ENCODE measurements around the gene PLEKHG1.

The PLEKHG1 gene

DNA sequence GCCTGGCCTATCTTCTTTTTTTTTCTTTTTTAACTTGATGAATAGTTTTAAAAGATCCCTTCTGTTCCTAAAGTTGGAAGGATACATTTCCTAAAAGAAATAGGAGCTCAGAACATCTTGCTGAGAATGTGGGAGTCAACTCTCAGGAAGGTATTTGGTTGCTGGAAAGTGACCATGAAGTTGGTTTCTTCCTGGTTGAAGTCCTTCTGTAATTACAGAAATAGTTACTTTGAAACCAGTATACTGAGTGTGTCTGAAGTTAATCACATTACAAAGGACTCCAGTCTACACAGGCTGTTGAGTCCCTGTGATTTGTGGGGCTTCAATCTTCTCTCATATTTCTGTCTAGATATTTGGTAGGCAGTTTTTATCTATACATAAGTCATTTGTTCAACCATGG lies 9.8 kb upstream of the PLEKHG1 start:
- DNase-seq (ENCODE audit: low spot score) = no peak

DNA sequence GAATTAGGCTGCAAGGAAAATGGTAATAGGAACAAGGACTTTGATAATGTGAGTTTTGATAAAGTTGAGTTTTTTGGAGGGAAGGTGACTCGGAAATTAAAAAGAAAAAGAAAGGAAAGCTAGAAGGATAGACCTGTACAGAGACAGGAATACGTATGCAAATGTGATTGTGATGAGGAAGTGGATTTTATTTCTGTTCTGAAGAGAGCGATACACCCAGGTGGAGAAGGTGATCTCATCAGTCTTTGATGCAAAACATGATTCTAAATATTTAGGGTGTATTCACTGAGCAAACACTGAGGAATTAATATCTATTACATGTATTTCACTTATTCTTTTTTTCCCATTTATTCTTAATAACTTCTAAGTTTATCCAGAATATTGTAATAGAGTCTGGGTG lies 9.2 kb upstream of the PLEKHG1 start:
- DNase-seq (ENCODE audit: low spot score) = peak; percentile 69

DNA sequence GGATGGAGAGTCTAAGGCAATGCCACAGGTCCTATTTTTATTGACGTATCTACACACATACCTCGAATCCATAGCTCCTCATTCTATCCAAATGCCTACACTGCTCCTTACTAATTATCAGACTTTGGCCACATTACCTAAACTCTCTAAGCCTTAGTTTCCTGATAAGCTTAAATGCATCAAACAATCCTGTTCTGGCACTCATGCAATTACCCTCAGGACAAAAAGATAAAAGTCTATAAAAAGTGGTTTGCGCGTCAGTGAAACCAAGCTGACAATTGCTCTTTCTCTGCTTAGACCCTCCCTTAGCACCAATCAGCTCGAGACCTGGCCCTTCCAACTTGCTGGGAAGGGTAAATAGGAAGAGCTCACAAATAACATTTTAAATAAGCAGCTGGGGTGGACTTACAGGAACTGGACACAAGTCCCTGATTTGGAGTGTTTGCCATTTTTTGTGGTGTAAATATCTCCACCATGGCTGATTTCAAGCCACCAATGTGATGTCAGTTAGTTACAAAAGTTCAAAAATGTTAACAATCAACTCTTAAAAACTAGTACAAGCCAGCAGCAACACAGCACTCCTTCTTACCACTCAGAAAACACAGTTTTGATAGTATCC lies 7.2 kb upstream of the PLEKHG1 start:
- DNase-seq (ENCODE audit: low spot score) = no peak

DNA sequence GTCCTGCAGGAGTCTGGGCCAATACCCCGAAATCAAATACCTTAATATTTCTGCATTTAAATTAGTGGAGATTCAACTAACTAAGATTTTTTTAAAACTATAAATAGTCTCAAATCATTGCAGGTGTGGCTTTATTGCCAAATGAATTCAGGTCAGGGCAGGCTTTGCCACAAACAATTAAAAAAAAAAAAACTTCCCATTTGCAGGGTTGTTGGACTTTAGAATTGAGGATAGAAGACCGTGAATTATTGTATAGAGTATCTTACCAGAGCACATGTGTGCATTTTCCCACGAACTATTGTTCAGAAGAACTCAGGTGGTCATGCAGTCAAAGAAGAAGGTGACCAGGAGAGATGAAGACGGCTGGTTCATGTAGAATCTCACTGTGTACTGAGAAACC lies 6.6 kb upstream of the PLEKHG1 start:
- DNase-seq (ENCODE audit: low spot score) = no peak

DNA sequence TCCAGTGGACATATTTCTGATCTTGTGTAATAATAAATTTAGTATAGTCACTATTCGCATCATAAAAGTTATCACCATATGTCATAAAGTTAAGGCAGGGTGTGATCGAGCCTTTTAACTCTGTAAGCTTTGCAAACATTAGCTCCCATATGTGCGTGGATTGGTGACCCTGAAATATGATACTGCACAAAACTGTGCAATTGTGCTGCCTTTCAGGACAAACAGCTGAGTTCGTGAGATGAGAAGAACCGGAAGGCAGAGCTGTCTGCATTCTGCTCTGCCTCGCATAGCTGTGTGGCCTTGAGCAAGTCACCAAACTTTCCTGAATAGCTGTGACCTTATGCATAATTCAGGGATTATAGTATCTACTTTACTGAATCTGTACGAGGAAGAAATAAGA lies 3.2 kb upstream of the PLEKHG1 start:
- DNase-seq (ENCODE audit: low spot score) = no peak

DNA sequence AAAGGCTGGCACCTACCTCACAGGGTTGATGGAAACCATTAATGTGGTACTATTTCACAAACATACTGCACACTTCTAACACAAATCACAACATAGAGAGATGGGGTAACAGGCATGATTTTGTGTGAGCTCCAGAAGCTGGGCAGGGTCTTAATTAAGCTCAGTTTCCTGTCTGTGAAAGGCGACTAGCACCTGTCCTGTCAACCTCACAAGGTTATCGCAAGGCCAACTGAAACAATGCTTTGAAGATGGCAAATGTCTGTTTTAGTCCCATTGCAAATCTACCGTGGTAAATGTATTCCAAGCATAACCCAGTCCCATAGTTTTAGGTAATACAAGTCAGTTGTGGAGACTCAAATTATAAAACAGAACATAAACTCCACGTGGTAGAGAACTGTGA lies 1.3 kb upstream of the PLEKHG1 start:
- DNase-seq (ENCODE audit: low spot score) = no peak

DNA sequence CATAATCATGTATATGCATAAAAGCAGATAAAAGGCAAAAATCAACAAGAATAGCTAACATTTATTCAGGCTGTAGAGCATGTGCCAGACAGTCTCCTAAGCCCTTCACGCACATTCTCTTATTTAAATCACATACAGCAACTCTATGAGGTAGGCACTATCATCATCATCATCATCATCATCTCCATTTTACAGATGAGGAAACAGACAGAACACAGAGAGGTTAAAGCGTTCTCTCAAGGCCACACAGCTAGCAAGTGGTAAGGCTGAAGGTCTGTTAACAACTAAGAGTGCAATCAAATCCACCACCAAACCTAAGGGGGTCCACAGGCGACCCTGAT lies 857 bp upstream of the PLEKHG1 start:
- no peak for DNase-seq (ENCODE audit: low spot score)

DNA sequence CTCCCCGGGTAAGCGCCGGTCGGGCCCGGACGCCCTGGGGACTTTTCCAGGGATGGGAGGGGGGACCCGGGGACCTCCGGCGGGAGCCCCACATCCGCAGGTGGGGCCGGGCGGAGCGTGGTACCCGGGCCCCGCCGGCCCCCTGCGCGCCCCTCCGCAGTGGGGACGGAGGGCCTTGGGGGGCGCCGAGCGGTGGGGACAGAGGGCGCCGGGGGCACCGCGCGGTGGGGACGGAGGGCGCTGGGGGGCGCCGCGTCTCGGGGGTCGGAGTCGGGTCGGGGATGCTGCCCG lies 270 bp downstream of the PLEKHG1 start:
- no peak for DNase-seq (ENCODE audit: low spot score)

DNA sequence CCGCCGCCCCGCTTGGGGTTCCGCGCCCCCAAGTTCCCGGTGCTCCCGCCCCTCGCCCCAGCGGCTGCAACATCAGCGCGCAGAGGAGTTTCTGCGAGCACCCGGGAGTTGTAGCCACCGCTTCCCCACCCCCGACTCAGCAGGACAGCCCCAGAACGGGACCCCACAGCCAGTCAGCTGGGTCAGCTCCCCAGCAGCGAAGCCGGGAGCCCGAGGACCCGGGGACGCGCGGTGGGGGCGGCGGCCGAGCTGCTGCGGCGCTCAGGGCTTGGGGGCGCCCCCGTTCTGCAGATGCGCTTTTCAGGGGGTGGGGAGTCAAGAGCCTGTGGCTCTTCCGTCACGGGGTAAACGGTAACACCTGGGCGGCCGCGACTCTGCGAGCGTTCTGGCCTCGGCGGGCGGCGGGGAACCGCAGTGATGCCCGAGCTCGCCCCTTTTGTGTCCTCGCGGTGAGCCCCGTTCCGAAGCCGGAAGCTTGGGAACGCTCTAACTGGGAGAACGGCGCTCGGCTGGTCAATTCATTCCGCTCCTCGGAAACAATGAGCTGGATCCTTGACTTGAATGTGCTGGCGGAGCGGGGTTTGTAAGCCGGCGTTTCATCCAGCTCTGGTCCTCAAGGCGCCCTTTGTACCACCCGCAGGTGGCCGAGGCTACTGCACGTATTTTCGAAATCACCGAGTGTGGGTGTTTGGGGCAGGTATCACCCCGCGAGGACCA lies 774 bp downstream of the PLEKHG1 start:
- peak; percentile 90 for DNase-seq (ENCODE audit: low spot score)

DNA sequence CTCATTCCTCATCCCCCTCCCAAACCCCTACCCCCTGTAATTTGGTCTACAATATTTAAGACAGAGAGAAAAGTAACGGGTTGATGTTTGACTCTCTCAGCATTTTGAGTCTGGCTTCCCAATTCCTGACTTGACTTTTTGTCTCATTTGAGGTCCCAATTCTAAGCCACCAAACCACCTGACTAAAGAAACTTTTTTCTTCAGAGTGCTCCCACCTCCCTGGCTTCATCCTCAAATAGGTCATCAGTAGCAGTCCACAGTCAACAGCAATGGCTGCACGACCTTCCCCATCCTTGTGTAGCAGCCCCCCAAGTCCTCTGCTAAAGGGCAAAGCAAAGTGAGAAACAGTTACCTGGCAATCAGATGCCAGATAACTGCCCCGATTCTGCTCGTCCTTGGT lies 1.8 kb downstream of the PLEKHG1 start:
- no peak for DNase-seq (ENCODE audit: low spot score)

DNA sequence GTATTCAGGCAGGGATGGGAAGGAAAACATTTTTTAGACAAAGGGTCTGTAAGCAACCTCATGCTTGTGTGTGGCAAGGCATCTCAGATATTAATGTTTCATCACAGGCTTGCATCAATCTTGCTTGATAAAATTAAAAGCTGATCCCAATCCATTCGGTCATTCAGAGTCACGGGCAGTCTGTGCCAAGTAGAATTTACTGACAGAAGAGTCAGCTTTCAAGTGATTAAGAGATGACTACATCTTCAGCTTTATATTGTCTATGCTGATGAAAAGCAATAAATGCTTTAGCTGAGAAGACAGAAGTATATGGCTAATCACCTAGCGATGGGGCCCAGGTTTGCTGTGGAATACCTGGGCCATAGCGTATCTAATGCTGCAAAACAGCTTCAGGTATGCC lies 3.5 kb downstream of the PLEKHG1 start:
- no peak for DNase-seq (ENCODE audit: low spot score)

DNA sequence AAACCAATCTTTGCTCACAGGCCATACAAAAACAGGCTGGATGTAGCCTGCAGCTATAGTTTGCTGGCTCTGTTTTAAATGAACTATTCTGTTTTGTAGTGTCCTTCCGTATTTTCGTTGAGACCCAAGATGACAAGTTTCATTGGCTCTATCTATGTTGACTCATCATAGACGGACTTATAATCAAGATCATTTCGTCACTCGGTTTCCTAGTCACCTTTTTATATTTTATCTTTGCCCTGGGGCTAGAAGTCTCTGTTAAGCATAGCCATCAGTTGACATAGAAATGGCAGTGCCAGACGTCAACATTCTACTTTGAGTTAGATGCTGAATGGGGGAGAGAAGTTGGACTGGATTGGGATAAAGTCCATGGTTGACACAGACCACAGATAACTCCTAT lies 4.8 kb downstream of the PLEKHG1 start:
- no peak for DNase-seq (ENCODE audit: low spot score)

DNA sequence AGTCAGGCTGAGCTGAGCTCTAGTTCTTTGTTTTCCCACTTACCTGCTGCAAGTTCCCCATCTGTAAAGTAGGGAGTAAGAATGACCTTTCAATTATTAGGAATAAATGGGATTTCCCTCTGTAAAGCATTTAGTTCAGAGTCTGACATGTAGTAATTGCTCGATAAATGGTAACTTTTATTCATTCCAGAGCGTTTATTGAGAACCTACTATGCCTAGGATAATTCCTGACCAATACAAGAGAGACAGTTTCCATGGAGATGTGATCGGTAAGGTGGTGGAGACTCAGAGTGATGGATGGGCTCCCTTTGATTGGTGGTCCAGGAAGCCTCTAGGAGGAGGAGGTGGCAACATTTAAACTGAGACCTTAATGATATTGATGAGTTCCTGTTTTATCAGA lies 5.6 kb downstream of the PLEKHG1 start:
- DNase-seq (ENCODE audit: low spot score) = no peak

DNA sequence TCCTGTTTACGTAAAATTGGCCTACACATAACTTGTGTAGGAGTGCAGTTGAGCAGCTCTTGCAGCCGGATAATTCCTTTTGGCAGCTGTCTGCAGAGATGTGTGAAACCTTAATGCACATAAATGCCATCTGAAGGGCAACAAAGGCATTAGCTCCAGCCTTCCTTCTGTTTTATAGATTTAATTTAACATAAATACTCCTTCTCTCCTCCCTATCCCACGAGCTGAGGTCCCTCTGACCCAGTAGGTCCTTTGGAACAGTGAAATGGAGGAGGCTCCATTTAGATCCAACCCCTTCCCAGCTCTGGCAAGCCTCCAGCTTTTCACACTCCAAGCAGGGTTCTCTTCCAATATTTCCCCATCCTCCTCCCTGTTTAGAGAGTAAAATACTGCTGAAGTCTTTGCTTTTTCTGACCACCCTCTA lies 6.5 kb downstream of the PLEKHG1 start:
- DNase-seq (ENCODE audit: low spot score) = no peak

DNA sequence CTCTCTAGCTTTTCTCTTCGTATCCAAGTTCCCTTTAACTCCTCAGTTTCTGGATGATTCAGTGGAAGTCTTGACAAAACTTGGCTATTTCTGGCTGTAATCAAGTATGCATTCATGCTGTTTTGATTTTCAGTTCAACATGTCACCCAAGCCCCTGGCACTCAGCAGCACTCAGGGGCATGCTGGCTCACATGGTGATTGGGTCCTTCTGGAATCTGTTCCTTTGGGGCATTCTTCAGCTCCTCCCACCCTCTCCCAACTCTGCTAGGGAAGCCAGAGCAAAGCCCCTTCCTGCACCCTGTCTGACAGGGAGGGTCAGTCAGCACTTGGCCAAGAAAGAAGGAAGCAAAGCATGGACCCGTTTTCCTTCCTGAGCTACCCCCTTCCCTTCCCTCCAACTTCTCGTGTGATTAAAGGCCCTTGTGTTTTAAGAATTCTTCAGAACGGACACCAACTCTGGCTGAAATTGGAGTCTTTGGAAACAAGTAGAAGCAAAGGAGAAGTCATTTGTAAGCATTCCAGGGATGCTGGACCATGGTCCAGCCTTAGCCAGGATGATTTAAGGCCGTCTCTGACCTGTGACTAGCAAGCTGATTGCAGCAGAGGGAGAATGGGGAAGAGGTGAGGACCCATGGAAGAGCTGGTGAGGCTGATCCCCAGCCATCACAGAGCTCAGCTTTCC lies 7.1 kb downstream of the PLEKHG1 start:
- no peak for DNase-seq (ENCODE audit: low spot score)

DNA sequence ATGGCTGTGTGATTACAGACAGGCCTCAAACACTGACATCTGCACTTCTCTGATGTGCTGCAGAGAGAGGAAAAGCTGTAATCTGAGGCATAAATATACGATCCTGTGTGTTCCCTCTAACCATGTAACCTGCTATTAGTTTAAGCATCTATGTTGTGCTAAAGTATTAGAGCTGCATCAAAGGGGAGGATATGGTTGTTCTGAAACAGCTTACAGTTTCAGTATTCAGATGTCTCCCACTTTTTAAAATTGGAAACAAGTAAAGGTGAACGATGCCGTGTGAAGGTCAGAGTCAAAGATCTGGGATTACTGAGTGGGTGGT lies 7.6 kb downstream of the PLEKHG1 start:
- DNase-seq (ENCODE audit: low spot score) = no peak

DNA sequence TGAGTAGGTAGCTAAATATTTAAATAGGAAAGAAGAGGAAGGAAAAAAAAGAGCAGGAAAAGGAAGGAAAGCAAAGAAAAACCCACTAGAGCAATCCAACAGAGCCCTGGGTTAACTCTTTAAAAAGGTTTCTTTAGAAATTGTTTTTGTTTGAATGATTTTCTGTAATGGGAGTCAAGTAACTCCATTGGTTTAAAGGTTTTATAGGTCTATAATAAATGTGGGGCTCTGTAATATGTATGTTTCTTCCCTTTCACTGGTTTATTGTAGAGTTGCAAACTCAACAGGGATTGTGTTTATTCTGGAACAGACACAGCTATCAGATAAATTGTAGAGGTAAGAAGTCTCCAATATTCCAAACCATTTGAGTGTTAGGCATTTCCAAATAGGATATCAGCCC lies 10.9 kb downstream of the PLEKHG1 start:
- DNase-seq (ENCODE audit: low spot score) = no peak

DNA sequence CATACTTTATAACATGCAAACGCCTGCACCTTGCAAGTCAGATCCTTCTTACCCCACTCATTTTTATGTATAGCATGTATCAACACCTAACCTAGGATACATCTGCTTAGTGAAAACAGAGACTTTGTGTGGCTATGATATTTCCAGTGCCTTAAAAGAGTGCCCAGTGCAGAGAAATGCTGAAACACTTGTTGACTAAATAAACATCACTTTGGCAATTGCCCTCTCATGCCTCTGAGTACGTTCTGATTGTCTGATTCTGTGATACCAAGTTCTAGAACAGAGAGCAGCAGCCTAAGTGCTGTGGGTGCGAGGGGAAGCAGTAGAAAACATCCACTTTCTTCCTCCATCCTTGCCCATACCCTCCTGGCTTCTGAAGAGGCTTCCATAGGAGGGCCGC lies 13.6 kb downstream of the PLEKHG1 start:
- DNase-seq (ENCODE audit: low spot score) = no peak

DNA sequence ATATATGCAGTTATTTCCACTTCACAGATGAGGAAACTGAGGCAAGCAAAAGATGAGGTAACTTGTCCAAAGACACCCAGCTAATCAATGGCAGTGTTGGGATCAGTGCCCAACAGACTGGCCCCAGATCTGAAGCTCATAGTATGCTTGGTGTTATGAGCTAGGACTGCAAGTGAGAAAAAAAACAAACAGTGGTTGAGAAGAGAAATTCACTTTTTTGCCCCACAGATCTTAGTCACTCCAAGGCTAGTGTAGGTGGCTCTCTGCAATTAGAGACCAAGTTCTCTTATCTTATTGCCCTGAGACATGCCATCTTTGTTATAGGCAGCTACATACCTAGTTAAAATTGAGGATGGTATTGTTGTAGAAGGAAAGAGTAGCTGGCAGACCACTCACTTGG lies 16.3 kb downstream of the PLEKHG1 start:
- DNase-seq (ENCODE audit: low spot score) = no peak

DNA sequence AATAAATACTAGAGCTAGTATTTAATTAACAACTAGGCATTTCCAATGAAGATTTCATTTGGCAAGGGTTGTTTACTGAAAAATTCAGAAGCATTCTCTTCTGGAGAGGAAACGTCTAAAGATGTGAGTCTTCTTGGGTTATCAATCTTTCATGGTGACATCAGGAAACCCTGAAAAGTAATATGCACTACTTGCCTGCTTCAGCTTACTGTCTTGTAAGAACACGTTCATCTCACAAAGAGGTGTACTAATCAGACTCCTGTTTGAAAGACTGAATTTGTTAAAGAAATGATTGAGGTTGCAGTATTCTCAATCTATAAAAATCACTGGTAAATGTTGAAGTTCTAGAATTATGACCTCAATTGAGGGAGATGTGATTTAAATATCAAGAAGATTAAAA lies 16.9 kb downstream of the PLEKHG1 start:
- DNase-seq (ENCODE audit: low spot score) = no peak

DNA sequence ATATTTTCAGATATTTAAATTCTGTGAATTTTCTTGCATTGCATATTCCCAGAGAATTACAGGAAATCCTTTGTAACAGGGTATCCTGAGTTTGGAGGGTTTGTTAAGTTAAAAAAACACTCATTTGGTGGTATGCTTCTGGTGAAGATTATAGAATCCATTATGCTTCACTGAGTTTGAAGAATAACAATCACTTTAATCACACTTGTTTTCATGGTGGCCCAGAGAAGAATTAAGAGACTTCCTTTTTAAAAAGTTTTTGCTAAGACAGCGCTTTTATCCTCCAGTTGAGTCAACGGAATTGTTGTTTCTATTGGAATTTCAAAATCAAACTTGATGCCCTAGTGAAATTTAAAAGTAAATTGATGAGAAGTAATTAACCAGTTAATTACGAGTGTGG lies 17.4 kb downstream of the PLEKHG1 start:
- no peak for DNase-seq (ENCODE audit: low spot score)

DNA sequence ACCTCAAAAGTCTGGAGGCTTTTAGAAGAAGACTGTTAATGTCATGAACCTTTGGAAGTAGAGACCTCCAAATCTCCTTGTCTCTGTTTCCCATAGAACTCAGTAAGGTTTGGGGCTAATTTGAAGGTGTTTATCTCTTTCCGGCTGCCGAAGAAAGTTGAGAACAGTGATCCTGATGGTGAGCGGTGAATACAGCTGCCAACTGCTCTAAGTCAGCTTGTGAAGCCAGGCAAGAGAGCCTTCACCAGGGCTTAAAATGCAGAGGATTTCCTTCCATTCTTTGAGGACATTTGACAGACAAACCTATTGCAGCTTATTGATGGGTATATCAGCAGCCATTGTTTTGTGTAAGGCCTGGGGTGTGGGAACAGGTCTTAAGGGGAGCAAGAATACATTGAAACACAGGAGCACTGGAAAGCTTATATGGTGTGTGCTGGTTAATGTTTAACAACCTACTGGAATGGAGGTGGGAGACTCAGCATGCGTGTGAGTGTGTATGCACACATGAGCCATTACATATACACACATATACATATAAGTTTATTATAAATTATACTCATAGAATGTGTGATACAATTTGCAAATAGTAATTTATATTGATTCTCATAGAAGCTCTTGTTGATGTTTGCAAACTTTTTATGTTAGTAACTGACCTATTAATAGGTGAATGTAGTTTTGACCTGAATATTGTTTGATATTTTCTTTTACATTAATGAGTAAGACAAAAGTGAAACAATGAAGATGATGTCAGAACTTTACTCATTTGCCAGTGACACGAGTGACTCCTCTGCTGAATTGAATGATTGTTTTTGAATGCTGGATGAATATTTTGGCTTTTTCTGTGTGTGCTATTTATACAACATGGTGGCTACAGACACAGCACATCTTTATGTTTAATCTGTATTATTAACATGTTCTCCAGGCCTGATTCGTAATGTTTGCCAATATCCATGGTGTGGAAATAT lies 18.1 kb downstream of the PLEKHG1 start:
- DNase-seq (ENCODE audit: low spot score) = no peak

DNA sequence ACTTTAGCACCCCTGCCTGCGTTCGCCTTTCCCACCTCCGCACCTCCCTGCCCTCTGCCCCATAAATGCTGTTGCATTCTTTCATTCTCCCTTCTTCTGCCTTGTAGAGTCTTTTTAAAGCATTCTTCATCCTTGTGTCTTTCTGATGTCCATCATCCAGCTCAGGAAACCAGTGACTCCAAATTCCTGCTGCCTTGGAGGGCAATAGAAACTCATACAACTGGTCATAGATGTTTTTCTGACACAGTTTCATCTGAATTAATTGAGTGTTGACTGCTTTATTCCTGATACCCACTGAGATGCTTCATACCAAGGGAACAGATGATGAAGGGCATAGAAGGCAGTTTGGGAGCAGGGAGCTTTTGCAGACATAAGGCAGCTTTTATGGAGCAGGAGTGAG lies 19.6 kb downstream of the PLEKHG1 start:
- DNase-seq (ENCODE audit: low spot score) = no peak

Measured in germinal center (tissue), 1 donor.